Effector CD4-positive, alpha-beta T cell (primary cell): Measurements from ENCODE around the gene RFX7.

Experiments
- DNase-seq: peaks from one replicate; pipeline ENCODE4 v3.0.0-alpha.2; 2020

RFX7 gene

DNA sequence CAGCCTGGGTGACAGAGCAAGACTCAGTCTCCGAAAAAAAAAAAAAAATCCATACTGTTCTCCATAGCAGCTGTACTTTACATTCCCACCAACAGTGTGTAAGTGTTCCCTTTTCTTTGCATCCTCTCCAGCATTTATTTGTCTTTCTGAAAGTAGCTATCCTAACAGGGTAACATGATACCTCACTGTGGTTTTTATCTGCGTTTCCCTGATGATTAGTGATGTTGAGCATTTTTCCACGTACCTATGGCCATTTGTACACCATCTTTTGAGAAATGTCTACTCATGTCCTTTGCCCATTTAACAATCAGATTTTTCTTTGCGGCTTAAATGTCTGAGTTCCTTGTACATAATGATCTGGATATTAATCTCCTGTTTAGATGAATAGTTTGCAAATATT lies 119.3 kb downstream of the RFX7 start:
- DNase-seq, result no peak

GRCh38 chr15:56105855-56106254 lies 137.8 kb downstream of the RFX7 start:
- no peak for DNase-seq

DNA sequence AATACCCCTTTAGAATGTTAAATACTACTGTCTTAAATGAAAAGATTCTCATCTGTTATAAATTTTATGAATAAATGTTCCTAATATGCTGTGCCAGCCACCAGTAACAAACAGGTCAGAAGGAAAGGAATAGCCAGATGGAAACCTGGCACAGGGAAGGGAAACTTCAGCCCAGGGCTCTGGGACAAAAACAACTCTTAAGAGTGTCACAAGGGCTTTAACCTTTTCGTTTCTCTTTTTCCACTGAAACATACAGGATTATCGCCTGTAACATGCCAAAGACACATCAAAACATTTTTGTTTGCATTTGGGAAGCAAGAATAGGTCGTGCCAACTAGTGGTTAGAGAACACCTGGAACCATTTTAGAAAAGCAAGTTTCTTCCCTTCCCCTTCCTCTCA lies 141.2 kb downstream of the RFX7 start:
- no peak for DNase-seq

- no peak for DNase-seq
Observed at GRCh38 chr15:56099311-56099710, 144.4 kb downstream of the RFX7 start.

GRCh38 chr15:56098195-56098863 lies 145.3 kb downstream of the RFX7 start:
- DNase-seq, result no peak

DNA sequence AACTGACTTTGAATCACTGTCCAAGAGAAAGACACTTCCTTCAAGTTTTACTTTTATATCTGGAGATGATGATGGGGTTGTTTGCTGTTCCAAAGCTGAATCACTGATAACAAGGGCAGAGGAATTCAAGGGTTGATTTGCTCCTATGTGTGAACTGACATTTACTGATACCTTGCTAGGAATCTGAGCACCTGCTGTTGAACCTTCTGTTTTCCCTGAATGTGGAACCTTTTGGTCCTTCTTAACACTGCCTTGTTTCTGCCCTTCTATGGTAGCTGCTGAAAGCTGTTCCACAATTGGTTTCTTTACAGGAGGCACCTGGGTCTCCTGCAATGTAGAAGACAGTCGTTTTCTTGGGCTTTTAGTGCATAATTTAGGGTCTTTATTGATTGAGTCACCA lies 148.3 kb downstream of the RFX7 start:
- DNase-seq, result no peak

- no peak for DNase-seq
Observed at GRCh38 chr15:56094171-56094570, 149.5 kb downstream of the RFX7 start.

DNA sequence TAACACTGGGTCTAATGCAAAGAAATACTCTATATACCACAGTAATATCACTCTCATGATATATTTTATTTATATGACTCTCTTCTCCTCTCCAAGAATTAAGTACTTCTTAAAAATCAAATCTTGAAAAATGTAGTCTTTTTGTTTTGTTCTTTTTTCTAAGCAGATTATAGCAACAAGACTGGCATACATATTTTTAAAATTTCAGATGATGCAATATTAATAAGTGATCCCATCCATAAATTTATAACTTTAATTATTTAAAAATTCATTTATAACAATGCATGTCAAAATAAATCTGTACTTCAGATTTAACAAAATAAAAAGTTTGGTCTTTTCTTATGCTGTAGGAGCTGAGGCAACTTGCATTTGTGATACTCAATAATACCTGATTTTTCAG lies 155.3 kb downstream of the RFX7 start:
- no peak for DNase-seq

DNA sequence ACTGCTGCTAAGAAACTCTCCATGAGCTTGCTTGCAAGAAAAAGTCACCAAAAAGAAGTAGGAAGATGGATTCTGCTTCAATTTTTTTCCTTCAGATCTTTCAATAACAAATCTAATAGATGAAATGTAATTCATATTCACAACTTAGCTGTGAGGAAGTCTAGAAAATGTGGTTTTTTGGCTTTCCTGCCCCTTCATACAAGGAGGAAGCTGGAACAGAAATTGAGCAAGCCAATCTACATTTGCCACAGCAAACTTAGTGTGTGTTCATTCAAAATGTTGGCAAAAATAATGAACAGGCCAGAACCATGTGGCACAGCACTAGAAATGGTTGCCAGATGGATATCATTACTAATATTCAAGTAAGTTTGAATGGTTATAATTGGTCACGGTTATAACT lies 157.1 kb downstream of the RFX7 start:
- no peak for DNase-seq

- DNase-seq, result no peak
Observed at GRCh38 chr15:56082263-56082761, 161.4 kb downstream of the RFX7 start.

DNA sequence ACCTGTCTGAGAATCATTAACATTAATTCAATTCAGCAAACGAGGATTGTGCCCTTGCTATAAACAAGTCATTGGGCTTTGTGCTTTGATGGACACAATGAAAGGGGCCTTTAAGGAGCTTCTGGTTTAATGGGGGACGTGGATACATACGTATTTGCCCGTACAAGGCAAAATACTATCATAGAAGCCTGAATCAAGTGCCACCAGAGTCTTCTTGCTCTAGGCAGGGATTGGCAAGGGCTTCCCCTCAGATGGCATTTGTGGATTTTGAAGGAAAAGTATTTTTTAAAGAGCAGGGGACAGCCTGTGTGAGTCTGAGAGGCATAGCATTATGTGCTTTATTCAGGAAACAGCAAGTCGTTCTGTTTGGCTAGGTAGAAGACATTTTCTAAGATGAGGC lies 166.6 kb downstream of the RFX7 start:
- DNase-seq, result no peak

GRCh38 chr15:56076640-56077039 lies 167.0 kb downstream of the RFX7 start:
- DNase-seq, result no peak

- no peak for DNase-seq
Observed at GRCh38 chr15:56074481-56075265, 169.0 kb downstream of the RFX7 start.

DNA sequence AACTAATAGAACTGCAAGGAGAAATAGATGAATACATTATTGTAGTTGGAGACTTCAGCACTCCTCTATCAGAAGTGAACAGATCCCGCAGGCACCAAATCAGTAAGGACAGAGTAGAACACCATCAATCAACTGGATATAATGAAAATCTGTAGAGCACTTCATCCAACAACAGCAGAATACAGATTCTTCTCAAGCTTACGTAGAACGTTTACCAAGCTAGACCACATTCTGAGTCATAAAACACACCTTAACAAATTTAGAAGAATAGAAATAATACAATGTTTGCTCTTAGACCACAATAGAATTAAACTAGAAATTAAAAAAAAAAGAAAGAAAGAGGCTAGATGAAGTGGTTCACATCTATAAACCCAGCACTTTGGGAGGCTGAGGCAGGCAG lies 179.5 kb downstream of the RFX7 start:
- no peak for DNase-seq

- DNase-seq, result no peak
Observed at GRCh38 chr15:56059716-56060115, 184.0 kb downstream of the RFX7 start.

DNA sequence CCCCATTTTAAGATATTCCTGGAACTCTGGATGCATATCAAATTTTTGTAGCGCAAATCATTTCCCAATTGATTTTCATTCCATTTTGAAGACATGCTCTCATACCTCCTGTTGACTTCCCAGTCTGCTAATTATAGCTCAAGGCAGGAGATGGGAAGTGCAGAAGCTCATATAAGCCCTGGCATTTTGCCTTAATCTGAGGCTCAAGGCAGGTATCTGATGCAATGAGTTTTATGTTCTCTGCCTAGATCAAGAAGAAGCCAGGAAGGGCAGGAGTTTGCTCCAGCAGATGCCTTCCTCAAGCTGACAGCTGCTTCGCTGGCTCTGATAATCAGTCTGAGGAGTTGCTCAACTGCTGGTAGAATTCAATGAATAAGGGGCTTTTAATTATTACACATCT lies 184.7 kb downstream of the RFX7 start:
- no peak for DNase-seq

GRCh38 chr15:56056626-56057025 lies 187.1 kb downstream of the RFX7 start:
- DNase-seq, result no peak

DNA sequence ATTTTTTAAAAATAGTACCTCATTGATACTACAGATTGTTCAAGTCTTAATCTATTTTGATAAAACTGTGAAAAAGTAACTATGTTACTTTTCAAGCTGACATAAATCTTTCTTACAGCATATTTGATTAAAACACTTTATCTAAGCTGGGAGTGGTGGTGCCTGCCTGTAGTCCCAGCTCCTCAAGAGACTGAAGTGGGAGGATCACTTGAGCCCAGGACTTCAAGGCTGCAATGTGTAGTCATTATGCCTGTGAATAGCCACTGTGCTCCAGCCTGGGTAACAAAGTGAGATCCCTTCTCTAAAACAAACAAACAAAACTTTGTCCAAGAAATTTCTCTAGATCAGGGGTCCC lies 190.7 kb downstream of the RFX7 start:
- no peak for DNase-seq

DNA sequence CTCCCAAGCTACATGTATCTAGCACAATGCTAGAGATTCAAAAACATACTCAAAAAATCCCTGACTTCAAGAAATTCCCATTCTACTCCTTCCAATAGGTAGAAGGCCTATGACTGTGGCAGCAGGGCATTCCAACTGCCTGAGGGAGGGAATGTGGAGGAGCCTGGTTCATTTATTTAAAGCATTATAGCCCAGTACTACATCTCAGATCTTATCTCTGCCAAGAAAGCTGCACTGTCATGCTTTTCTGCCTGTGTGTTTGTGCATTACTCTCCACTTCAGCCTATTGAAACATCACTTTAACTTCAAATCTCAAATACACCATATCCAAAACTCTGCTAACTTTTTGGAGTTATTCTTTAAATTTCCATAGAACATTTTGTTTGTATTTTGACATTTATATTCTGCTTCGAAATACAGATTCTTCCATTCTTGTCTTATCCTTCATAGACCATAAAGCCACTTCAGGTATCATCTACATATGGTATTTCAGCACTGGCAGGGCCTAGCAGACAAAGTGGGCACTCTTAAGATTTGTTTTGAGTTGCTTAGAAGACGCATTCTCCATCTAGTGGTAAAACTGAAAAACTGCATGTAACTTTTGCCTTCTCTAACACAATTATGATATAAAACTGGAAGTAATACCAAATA lies 191.2 kb downstream of the RFX7 start:
- no peak for DNase-seq

- DNase-seq, result no peak
Observed at GRCh38 chr15:56051676-56052075, 192.0 kb downstream of the RFX7 start.

DNA sequence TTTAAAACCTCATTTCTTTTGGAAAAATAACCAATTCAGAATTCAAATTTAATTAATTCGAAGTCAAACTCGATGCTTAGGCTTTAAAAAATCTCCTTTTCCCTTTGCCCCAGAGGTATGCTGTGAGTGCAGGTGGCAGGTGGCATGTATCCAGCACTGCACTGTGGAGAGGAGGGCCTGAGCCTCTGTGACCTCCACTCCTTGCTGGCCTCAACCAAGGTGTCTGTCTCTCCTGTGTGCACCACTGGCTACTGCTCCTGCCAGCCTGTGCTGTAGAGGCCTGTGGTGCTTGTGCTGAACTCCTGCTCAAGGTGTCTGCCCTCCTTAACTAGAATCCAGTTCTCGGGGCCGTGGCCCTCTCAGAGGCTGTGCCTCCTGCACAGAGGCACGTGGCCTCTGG lies 194.1 kb downstream of the RFX7 start:
- no peak for DNase-seq

GRCh38 chr15:56047354-56047753 lies 196.3 kb downstream of the RFX7 start:
- DNase-seq, result no peak

DNA sequence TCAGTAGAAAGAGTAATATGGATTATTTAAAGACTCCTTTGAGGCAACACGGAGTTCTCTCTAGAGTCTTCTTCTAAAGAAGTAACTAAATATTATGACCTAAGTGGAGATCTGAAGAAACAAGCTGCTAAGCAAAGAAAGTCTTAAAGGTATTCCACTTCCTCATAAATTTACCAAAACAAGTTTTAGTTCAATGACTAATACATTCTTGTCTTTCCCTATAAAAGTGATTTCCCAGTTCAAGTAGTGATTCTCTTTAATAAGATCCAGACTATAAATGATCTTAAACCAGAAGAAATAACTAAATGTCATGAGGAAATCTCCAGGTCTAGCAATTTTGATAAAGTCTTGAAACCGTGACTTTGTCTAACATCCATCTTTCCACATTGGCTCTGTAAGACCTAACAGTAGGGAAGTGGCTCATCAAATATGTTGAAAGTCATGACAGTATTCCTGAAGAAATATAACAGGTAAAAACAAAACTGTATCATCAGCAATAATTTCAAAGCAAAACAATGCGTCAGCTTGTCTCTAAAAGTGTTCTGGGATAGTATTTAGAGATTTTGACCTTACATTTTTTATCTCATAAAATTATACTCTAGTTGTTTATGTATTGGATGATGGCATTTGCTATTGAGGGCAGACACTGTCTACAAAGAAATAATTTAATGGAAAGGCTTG lies 198.5 kb downstream of the RFX7 start:
- DNase-seq, result no peak
